Hematopoietic multipotent progenitor cell treated with erythropoietin and hydrocortisone succinate and interleukin-3 and kit ligand, for 15 days (in vitro differentiated cells): ENCODE results near the gene DCAF15.
"Not testable (repeated sequence)": the region's sequence is repeated elsewhere in the genome, so short reads cannot be mapped to it uniquely, and the experiment has no call there.

Source experiments
- DNase-seq: peaks from one replicate; pipeline ENCODE4 v3.0.0-alpha.2; 2015; ENCODE audit warnings: low spot score

The DCAF15 gene

GRCh38 chr19:13959962-13960862 is 7.9 kb downstream of the DCAF15 start:
- DNase-seq: no peak

DNA sequence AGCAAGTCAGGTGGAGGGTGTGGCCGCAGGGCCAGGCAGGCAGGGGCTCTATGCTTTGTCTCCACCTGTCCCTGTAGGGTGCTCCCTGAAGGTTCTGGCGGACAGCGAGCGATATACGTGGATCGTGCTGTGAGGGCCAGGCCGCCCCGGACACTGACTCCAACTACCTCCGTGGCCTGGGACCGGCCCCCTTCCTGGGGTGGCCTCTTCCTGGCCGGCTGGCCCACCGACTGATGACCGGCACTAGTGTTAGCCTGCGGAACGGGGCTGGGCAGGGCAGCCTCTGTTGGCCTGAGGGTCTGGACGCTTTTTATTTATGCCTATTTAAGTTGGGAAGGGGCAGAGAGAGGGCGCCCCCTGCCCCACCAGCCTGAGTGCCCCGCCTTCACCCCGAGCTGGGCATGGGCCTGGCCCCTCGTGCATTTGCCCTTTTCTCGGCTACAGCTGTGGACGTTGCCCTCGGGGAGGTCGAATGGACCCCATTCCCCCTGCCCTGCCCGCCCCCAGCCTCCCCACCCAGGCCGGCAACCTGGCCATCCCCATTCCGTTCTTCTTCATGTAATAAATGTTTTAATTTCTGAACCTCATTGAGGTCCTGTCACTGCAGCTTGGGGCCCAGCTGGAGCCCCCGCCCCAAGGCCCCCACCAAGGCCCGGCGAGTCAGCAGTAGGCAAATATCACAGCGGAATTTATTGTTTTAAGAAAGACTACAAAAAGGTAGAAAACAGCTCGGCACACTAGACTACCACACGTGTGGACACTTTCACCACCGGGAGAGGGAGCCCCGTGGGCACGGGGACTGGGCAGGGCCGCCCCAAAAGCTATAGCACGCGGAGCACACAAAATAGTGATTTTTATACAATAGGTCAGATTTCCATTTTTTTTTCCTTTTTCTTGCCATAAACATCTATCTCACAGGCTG is 8.8 kb downstream of the DCAF15 start:
- no peak for DNase-seq

DNA sequence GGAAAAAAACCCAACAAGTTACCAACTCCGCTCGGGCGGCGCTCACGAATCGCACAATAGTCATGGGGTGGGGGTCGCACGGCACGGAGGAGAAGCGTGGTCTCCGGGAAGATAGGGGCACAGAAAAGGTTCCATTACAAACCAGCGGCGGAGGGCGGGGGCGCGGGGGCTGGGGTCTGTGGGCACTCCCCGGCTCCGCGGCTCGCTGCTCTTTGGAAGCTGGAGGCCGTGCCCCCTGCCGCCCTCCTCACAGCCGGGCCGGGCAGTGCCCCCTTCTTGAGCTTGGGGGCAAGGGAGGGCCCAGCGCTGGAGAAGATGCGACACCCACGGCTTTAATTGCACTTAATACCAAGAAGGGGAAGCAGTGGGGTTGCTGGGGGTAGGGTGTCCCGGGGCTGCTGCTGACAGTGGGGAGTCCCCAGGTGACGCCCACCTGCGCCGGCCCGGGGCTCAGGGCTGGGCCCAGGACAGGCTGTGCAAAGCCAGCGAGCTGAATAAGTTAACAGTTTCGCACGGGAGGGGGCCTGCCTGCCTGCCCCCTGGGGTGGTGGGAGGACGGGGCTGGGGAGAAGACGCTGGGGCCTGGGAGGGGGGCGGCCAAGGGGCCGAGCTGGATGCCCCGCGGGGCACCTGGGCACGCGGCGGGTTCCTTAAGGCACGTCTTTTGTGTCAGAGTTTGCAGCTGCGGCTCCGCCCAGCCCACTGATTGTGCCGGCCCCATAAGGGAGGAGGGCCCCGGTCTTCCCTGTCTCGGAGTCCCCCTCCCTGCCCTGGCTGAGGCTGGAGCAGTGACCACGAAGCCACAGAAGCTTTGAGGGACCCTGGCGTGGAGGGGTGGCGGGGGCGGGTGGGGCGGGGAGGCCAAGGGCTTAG is 9.8 kb downstream of the DCAF15 start:
- DNase-seq: no peak

GRCh38 chr19:13962699-13963602 is 10.6 kb downstream of the DCAF15 start:
- no peak for DNase-seq

DNA sequence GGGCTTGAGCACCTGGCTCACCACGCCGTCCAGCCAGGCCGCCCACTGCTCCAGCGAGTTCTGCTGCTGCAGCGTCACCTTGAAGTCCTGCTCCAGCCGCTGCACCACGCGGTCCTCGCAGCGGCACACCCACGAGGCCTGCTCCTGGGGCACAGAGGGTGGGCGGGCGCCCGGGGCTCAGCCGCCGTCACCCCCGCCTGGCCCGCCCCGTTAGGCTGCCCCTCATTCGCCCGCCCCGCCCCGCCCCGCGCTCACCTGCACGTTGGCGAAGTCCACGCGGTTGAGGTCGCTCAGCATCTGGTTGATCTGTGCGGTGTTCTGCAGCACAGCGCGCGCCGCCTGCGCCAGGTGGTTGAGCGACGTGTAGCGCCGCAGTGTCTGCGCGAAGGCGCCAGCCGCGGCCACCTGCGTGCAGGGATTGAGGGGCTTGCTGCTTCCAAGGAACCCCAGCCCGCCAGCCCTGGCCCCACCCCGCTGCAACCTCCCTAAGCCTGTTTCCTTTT is 11.3 kb downstream of the DCAF15 start:
- no peak for DNase-seq

DNA sequence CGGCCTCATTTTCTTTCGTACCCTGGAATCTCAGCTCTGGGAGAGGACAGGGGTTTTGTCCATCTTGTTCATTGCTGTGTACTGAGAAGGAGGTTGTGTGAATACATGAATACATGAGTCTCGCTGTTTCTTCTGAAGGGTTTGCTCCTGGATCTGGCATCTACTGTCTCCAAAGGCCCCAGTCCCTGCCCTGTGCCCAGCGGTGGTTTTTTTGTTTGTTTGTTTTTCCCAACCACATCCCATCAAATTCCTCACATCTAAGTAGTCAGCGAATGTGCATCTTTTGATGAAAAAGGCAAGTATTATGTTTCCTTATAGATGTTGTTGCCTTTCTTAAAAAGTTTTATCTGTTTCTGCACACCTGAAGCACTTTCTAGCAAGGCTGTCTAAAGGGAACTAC is 12.5 kb downstream of the DCAF15 start:
- DNase-seq: no peak

DNA sequence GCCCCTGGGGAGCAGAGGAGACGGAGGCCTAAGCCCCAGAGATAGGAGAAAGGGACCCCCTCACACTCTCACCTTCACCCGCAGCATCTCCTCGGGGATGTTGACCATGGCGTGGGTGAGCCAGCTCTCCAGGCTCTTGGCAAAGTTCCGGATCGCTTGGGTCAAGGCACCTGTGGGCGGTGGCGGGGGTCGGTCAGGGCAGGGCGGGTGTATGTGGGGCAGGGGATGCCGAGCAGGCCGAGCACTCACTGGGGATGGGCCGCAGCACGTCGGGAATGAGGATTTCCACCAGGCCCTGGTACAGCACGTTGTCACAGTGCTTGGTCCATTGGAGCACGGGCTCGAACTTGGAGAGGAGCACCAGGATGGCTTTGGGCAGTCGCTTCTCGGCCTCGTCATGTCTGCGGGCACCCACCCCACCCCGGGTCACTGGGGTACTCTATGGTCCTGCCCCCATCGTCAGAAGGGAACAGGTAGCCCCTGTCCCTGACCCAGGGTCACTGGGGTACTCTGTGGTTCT is 13.1 kb downstream of the DCAF15 start:
- DNase-seq: no peak

DNA sequence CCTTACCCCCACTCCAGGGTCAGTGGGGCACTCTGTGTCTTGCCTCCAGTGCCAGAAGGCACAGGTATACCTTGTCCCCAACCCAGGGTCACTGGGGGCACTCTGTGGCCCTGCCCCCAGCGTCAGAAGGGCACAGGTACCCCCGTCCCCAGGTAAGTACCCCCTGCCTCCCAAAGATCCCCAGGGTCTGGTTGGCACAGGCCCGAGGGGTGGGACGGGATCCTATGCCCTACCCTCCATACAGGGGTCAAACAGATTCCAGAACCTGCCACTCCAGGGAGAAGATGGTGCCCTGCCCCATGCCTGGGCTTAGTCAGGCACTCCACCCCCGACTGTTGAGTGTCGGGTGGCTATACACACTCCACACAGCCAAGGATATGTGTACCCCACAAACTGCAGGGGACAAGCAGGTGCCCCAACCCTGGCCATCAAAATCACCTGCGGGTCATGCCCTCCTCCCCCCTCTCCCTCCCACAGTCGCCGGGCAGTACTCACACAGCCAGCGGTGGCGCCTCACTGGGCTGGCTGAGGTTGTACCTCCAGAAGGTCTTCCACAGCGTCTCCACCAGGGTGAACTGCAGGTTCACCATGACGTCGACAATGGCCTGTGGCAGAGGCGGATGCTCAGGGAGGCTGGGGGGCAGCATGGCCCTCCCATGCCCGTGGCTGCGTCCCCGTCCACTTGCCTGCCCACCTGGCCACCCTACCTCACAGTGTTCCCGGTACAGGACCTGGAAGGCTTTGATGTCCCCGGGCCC is 13.8 kb downstream of the DCAF15 start:
- no peak for DNase-seq

- no peak for DNase-seq
Measured at GRCh38 chr19:13966684-13967128, 14.4 kb downstream of the DCAF15 start.

DNA sequence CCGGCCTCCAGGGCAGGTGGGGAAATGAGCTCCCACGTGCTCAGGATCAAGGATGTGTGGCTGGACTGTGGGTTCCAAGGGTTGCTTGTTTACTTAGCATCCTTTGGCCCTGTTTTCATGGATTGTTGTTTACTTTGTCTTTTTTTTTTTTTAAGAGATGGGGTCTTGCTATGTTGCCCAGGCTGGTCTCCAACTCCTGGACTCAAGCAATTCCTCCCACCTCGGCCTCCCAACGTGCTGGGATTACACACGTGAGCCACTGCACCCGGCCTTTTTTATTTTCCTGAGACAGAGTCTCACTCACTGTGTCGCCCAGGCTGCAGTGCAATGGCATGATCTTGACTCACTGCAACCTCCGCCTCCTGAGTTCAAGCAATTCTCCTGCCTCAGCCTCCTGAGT is 14.9 kb downstream of the DCAF15 start:
- DNase-seq: not testable (repeated sequence)

DNA sequence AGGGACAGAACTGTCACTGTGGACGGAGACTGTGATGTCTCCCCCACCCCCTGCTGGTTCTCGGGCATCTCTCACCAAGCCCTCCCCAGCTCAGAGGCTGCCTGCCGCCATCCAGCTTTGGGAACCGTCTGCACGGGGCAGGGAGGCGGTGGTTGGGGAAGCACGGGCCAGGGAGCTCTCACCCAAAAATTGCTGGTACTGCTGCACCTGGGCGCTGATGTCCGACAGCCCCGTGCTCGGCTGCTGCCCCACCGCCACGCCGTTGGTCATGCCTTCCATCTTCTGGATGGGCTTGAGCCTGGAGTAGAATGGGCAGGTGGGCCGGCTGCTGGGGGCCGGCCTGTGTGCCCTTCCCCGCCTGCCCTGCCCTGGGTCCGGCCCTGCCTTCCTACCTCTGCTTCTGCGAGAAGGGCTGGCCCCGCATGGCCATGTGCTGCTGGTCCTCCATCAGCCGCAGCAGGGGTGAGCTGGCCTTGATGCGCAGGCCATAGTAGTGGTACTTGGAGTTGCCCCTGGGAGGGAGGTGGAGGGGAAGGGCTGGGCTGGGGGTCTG is 16.1 kb downstream of the DCAF15 start:
- no peak for DNase-seq

DNA sequence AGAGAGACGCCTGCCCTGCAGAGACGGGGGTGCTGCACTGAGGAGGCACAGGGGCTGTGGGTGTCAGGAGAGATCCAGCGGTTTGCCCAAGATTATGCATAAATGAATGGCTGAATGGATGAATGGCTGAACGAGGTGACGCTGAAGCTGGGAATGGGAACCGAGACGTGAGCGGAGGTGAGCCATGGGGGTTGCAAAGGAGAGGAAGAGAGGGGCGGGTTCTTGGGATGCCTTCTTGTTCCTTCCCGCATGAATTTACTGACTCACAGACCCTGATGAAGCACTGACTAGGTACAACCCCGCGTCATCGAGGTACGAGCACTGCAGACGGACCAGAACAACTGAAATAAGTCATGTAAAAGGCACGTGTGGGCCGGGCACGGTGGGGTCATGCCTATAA is 16.7 kb downstream of the DCAF15 start:
- no peak for DNase-seq

DNA sequence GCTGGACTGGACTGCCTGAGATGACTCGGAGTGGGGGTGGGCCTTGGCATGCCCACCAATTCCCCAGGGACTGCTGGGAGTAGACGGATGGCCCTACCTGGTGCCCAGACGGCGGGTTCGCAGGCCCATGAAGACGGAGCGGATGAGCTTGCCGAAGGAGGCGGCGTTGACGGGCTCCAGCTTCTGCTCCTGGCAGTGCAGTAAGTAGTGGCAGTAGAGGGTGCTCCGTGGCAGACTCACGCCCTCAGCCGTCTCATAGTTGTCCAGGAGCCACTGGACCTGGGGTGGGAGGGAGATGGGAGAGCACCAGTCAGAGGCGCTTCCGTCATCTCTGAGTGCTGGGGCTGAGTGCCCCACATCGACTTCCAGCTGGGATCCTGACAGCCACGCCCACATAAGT is 17.6 kb downstream of the DCAF15 start:
- no peak for DNase-seq

DNA sequence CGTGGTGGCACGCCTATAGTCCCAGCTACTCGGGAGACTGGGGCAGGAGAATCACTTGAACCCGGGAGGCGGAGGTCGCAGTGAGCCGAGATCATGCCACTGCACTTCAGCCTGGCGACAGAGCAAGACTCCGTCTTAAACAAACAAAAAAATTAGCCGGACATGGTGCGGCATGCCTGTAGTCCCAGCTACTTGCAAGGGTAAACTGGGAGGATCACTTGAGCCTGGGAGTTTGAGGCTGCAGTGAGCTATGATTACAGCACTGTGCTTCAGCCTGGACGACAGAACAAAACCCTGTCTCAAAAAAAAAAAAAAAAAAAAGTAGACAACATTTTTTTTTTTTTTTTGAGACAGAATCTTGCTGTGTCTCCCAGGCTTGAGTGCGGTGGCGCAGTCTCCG is 19.6 kb downstream of the DCAF15 start:
- DNase-seq: not testable (repeated sequence)

- no peak for DNase-seq
Measured at GRCh38 chr19:13972368-13973155, 20.3 kb downstream of the DCAF15 start.

- not testable (repeated sequence) for DNase-seq
Measured at GRCh38 chr19:13973479-13973878, 21.2 kb downstream of the DCAF15 start.

DNA sequence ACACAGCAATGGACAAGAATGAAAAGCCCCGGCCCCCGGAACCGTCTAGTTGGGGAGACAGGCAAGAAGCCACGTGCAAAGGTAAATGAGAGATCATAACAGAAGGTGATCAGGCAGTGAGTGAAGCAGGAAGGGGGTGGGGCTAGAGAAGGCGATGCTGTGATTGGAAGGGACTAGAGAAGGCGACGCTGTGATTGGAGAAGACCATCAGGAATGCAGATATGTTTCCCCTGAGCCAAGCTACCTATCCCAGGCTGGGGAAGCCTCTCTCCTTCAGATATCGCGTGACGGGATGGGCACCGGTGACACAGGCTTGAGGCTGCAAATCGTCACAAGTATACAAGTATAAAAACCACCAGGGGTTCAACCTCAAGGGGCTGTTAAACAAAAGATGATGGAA is 21.8 kb downstream of the DCAF15 start:
- no peak for DNase-seq

GRCh38 chr19:13975870-13976269 is 23.6 kb downstream of the DCAF15 start:
- no peak for DNase-seq
